LNCAP (cell line): ENCODE measurements around the gene EVC.

Experiments
- TF ChIP-seq, protein P1 (sequence below): fragments of 450-650 bp; IDR thresholded peaks from 2 replicates; pipeline ENCODE4 v1.5.1; 2017; ENCODE audit warnings: mild to moderate bottlenecking

EVC gene

DNA sequence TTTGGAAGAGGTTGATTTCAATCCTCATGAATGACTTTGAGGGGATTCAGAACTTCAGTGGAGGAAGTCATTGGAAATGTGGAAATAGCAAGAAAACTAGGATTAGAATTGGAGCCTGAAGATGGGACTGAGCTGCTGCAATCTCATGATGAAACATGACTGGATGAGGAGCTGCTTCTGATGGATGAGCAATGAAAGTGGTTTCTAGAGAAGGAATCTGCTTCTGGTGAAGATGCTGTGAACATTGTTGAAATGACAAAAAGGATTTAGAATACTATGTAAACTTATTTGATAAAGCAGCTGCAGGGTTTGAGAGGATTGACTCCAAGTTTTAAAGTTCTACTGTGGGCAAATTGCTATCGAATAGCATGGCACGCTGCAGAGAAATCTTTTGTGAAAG lies 27.1 kb downstream of the EVC start:
- TF ChIP-seq, protein P1, sequence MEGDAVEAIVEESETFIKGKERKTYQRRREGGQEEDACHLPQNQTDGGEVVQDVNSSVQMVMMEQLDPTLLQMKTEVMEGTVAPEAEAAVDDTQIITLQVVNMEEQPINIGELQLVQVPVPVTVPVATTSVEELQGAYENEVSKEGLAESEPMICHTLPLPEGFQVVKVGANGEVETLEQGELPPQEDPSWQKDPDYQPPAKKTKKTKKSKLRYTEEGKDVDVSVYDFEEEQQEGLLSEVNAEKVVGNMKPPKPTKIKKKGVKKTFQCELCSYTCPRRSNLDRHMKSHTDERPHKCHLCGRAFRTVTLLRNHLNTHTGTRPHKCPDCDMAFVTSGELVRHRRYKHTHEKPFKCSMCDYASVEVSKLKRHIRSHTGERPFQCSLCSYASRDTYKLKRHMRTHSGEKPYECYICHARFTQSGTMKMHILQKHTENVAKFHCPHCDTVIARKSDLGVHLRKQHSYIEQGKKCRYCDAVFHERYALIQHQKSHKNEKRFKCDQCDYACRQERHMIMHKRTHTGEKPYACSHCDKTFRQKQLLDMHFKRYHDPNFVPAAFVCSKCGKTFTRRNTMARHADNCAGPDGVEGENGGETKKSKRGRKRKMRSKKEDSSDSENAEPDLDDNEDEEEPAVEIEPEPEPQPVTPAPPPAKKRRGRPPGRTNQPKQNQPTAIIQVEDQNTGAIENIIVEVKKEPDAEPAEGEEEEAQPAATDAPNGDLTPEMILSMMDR = no peak

DNA sequence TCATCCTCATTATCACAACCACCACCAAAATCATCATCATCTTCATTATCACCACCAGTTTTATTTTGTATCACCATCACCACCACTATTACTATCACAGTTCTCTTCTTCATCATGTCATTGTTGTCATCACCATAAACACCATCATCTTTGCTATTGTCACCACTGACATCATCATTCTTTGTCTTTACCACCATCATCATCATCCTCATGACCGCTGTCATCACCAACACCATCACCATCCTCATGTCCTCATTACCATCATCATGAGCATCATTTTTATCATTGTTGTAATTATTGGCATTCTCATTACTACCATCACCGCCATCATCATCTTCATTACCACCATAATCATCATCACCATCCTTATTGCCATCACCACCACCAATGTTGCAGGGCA lies 31.4 kb downstream of the EVC start:
- TF ChIP-seq, protein P1 = no peak

DNA sequence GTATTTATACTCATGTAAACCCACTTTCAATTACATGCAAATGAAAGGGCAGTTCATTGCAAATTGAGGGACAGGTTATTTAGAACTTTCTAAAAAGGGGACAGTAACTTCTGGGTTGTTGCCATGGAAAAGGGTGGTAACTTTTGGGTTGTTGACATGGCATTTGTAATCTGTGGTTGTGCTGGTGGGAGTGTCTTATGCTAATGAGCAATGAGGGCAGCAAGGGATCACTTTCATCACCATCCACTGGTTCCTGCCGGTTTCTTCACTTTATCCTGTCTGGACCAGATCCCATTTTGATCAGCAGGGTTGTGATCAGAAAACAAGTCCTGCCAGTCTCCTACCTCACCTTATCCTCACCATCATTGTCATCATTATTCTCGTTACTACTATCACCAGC lies 32.0 kb downstream of the EVC start:
- TF ChIP-seq, protein P1 = no peak

DNA sequence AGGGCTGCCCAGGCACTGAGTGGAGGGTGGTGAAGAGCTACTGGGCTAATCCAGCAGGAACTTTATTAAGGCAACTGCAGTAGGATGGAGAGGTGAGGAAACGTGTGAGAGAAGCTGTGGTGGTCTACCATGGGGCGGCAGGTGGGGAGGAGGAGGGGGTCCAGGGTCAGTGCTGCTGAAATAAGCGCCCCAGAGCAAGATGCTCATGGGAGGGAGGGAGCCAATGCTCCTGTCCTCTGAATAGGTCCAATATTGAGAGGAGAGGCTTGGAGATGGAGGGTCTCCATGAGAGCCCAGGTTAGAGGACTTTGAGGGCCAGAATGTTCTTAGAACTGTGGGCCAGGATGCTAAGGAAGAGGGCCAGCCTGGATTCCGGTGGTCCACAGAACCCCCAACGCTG lies 35.2 kb downstream of the EVC start:
- TF ChIP-seq, protein P1 = no peak

DNA sequence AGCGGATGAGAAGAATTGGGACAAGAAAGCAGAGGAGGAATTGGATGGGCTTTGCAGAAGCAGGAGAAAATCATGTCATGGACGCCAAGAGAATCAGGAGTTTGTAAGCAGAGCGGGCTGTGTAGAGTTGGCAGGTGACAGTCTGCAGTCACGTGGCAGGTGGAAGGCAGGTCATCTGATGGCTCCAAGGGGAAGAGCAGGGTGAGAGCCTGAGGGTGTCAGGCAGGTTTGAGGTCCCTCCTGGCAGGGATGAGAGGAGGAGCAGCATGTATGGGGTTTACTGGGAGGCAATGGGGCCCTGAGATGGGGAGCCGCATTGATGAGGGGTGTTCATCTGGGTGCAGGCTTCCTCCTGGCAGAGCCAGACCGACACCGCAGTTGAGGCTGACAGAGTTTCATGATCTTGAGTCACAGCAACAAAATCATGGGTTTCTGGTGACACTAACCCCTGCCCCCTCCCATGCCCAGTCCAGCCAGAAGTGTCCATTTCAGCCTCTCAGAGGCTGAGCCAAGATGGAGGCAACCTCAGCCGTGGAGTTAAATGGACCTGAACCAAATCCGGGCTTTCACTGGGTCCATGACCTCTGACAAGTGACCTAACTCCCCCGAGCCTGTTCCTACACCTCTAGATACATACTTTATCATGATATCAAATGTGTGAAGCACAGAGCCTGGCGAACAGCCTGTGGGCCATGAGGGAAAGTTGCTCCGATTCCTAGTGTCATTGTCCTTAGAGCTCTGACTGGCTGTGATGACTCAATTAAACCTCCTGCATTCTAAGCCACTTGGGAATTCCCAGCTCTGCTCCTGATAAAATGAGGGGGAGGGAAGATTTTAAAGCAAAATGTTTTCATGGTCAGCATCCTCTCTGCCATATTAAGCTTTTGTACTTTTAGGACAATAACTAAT lies 36.1 kb downstream of the EVC start:
- TF ChIP-seq, protein P1 = no peak

DNA sequence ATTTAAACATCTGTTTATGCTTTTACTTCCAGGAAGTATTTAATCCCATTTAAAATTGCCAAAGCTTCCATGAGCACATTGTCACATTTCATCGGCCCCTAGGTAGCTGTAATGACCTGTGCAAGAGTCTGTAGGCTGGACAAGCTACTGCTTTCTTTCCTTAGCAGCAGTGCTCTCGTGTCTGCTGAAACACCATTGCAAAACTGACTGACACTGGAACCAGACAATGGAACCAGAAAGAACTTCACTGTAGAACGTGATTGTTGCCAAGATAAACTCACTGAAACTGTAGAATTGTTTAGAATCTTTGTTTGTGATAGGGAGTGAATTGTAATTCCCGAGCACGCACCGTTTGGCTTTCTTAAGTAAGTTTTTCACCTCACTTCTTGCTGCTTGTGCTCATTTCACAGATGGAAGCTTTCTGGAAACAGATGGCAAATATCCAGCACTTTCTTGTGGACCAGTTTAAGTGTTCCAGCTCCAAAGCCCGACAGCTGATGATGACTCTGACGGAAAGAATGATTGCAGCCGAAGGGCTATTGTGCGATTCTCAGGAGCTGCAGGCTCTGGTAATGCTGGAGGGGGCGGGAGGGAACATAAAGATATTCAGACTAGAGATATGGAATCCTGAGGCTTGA lies 36.9 kb downstream of the EVC start:
- TF ChIP-seq, protein P1 = no peak

DNA sequence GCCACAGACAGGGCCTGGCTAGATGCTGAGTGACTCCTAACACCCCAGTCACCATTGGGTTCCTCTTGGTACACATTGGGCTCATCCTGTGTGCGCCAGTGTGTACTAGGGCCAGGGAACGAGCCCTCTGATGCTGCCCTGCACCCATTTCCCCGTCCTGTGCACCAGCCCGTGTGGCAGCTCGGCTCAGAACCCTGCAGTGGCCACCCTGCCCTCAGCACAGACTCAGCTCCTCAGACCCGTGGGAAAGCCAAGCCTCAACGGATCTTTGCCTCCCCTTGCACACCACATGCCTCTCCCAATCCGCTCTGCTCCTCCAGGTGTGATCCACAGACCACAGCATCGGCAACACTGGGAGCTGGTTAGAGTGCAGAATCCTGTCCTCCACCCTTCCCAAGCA lies 38.6 kb downstream of the EVC start:
- TF ChIP-seq, protein P1 = no peak
